OCI-LY7 (cell line): ENCODE measurements around the gene CDH12. TPM values are rescaled to one million over a fixed set of nuclear protein-coding genes. Genes with fewer than 3 reads are reported as not detected.

Experiments
- BruUV-seq: library from RNA; stranded (reverse); fragments of 400-500 nt; replicated peaks from 2 replicates; lab custom pipeline; 2021; lab: Mats Ljungman, UMichigan
- CTCF ChIA-PET: fragments of 300-600 bp; sonication (Branson Sonifier 250); formaldehyde crosslinking; loops from one replicate; lab custom pipeline; 2022; ENCODE audit warnings: antibody characterized with exemption; ENCODE audit not compliant: unreplicated experiment; lab: Charles Lee
- POLR2A ChIA-PET: fragments of 300-600 bp; sonication (Branson Sonifier 250); formaldehyde crosslinking; loops from one replicate; lab custom pipeline; 2022; ENCODE audit warnings: antibody characterized with exemption; lab: Charles Lee
- DNase-seq: peaks from one replicate; pipeline ENCODE4 v3.0.0-alpha.2; 2015; ENCODE audit warnings: low spot score
- H2AFZ ChIP-seq: fragments of 200-600 bp; sonication (generic), shearing (Covaris generic); 2 replicates; pipeline ENCODE4 v1.6.1; 2014; ENCODE audit warnings: mild to moderate bottlenecking, antibody characterized with exemption, low read length, moderate library complexity
- H3K27ac ChIP-seq: fragments of 200-600 bp; sonication (generic); 2 replicates; pipeline ENCODE4 v1.5.1; 2014; ENCODE audit warnings: mixed run types, low read depth, mild to moderate bottlenecking, moderate library complexity, low read length, inconsistent platforms; ENCODE audit not compliant: poor library complexity, severe bottlenecking
- H3K36me3 ChIP-seq: fragments of 200-600 bp; sonication (generic); 2 replicates; pipeline ENCODE4 v1.6.1; 2014; ENCODE audit warnings: mild to moderate bottlenecking, antibody characterized with exemption, low read length, moderate library complexity, mixed read lengths; ENCODE audit not compliant: insufficient read depth
- H3K4me1 ChIP-seq: fragments of 200-600 bp; sonication (generic); 2 replicates; pipeline ENCODE4 v1.5.1; 2014; ENCODE audit warnings: mild to moderate bottlenecking, low read length; ENCODE audit not compliant: insufficient read depth, poor library complexity, severe bottlenecking
- H3K4me2 ChIP-seq: fragments of 200-600 bp; sonication (generic); 2 replicates; pipeline ENCODE4 v1.6.1; 2014; ENCODE audit warnings: mild to moderate bottlenecking, low read length
- H3K4me3 ChIP-seq: fragments of 200-600 bp; sonication (generic); 2 replicates; pipeline ENCODE4 v1.5.1; 2014; ENCODE audit warnings: mild to moderate bottlenecking, low read depth, low read length; ENCODE audit not compliant: poor library complexity, severe bottlenecking
- H3K79me2 ChIP-seq: fragments of 200-600 bp; sonication (generic); 2 replicates; pipeline ENCODE4 v1.6.1; 2016; ENCODE audit warnings: low read depth, mild to moderate bottlenecking, low read length, moderate library complexity, mixed read lengths; ENCODE audit not compliant: insufficient read depth
- H3K9me2 ChIP-seq: fragments of 200-600 bp; sonication (generic); 2 replicates; pipeline ENCODE4 v1.6.1; 2016; ENCODE audit warnings: mild to moderate bottlenecking, low read length, mixed read lengths; ENCODE audit not compliant: insufficient read depth
- H3K9me3 ChIP-seq: fragments of 200-600 bp; sonication (generic); 2 replicates; pipeline ENCODE4 v1.6.1; 2014; ENCODE audit warnings: mild to moderate bottlenecking, mixed run types, low read length, mixed read lengths
- H4K20me1 ChIP-seq: fragments of 200-600 bp; sonication (generic); 2 replicates; pipeline ENCODE4 v1.6.1; 2014; ENCODE audit warnings: mild to moderate bottlenecking, antibody characterized with exemption, low read length, moderate library complexity, mixed read lengths; ENCODE audit not compliant: insufficient read depth
- EZH2phosphoT487 ChIP-seq: fragments of 200-600 bp; sonication (generic); IDR thresholded peaks from 2 replicates; pipeline ENCODE4 v1.6.1; 2018; ENCODE audit warnings: low read depth, borderline replicate concordance, mild to moderate bottlenecking, mixed run types, antibody characterized with exemption, low read length, moderate library complexity, mixed read lengths
- intact Hi-C: fragments of 100-400 bp; cut with micrococcal nuclease; formaldehyde crosslinking; loops from one replicate; pipeline ENCODE4 v1.10.0; 2022; ENCODE audit not compliant: unreplicated experiment
- total RNA-seq, 2 experiments: library from RNA; depleted of rRNA in 1 of 2; stranded (reverse); fragments of >200 nt in 1 of 2; shearing (Covaris generic) in 1 of 2; gene quantifications; 2 replicates each; pipeline ENCODE4 v1.2.3, GENCODE V29; 2014 to 2022
- TF ChIP-seq, protein P1 (sequence below): fragments of 200-600 bp; sonication (generic); conservative IDR thresholded peaks from 2 replicates; pipeline ENCODE4 v1.5.1; 2014; ENCODE audit warnings: mild to moderate bottlenecking, antibody characterized with exemption, low read length, moderate library complexity, mixed read lengths

The CDH12 gene
- total RNA-seq, 2 experiments from 2014 or later = not detected

DNA sequence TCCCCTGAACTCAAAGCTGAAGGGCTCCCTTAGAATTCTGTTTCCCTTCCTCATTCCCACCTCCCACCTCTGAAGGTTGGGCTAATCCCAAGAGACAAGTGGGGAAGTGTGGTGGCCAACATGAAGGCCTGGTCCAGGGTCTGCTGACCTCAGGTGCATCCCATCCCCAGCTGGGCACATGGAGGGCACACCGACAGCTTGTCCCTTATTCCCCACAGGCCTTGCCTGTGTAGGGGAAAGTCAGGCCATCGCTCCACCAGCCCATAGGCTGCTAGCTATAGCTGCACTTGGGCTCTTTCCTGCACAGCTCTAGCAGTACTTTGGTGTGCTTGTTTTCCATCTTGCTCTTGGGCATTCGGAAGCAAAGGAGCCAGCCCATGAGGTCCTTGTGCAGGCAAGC lies 247.7 kb downstream of the CDH12 start:
- no peaks in the 10 kb centered on the region for H3K36me3 ChIP-seq
- H3K4me1 ChIP-seq = no peaks in the 10 kb centered on the region
- TF ChIP-seq EZH2phosphoT487 = no peak
- TF ChIP-seq, protein P1, sequence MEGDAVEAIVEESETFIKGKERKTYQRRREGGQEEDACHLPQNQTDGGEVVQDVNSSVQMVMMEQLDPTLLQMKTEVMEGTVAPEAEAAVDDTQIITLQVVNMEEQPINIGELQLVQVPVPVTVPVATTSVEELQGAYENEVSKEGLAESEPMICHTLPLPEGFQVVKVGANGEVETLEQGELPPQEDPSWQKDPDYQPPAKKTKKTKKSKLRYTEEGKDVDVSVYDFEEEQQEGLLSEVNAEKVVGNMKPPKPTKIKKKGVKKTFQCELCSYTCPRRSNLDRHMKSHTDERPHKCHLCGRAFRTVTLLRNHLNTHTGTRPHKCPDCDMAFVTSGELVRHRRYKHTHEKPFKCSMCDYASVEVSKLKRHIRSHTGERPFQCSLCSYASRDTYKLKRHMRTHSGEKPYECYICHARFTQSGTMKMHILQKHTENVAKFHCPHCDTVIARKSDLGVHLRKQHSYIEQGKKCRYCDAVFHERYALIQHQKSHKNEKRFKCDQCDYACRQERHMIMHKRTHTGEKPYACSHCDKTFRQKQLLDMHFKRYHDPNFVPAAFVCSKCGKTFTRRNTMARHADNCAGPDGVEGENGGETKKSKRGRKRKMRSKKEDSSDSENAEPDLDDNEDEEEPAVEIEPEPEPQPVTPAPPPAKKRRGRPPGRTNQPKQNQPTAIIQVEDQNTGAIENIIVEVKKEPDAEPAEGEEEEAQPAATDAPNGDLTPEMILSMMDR = no peak
- H3K9me3 ChIP-seq = no peaks in the 10 kb centered on the region
- no peak for DNase-seq
- CTCF ChIA-PET = no interaction called here
- no peak overlapping the region for H2AFZ ChIP-seq
- no peak overlapping the region for H3K27ac ChIP-seq
- no peak overlapping the region for H3K4me2 ChIP-seq
- BruUV-seq = no TSS peak
- POLR2A ChIA-PET = no interaction called here
- no peaks in the 10 kb centered on the region for H3K9me2 ChIP-seq
- no peaks in the 10 kb centered on the region for H3K79me2 ChIP-seq
- H3K4me3 ChIP-seq = no peak overlapping the region
- H4K20me1 ChIP-seq = no peaks in the 10 kb centered on the region
- intact Hi-C loops = no loop called here

DNA sequence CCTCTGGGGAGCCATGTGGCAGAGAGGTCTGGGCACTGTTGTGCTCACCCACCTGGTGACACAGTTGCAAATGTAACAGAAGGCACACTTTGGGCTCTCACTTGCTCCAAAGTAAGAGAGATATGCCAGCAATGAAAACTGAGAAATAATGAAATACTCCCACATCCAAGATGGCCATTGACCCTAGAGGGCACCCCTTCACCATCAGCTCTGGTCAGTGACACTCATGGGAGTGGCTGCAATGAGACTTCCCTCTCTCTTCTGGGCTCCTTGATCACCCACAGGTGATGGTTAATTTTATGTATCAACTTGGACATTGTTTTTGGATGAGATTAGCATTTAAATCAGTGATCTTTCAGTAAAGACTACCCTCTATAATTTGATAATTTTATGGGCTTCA lies 248.4 kb downstream of the CDH12 start:
- Histone ChIP-seq H3K27ac (no peak overlapping the region), H3K4me1 (no peaks in the 10 kb centered on the region), H4K20me1 (no peaks in the 10 kb centered on the region), H3K9me3 (no peaks in the 10 kb centered on the region), H3K4me3 (no peak overlapping the region), H3K9me2 (no peaks in the 10 kb centered on the region), H2AFZ (no peak overlapping the region), H3K36me3 (no peaks in the 10 kb centered on the region), H3K4me2 (no peak overlapping the region), H3K79me2 (no peaks in the 10 kb centered on the region)
- no TSS peak for BruUV-seq
- intact Hi-C loops = no loop called here
- no peak for DNase-seq
- POLR2A ChIA-PET = interaction anchor here (1.0 kb wide), 1 partner anchor 15 kb away, joined by 3 read pairs; no protein-coding TSS in a partner anchor
- TF ChIP-seq EZH2phosphoT487 = no peak
- TF ChIP-seq, protein P1 = no peak
- CTCF ChIA-PET = no interaction called here

DNA sequence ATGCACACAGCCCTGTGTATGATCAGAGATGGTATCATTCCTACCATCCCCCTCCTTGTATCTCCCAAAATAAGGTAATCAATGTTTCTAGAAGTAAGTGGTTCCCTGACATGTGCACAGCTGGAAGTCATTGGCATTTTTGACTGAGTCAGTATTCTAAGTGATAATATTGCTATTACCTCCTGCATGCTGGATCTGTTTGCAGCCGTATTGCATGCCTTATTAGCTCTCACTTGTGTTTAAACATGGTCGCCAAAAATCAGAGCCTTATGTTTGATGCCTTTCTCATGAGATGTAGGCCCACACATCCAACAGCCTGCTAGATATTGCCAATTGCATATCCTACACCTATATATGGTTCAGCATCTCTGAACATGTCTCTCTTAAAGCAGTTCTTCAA lies 254.3 kb downstream of the CDH12 start:
- H3K4me3 ChIP-seq = no peak overlapping the region
- POLR2A ChIA-PET = interaction anchor here (1.4 kb wide), 1 partner anchor 15 kb away, joined by 3 read pairs; no protein-coding TSS in a partner anchor

More for the DNA sequence above, 254.3 kb downstream of the CDH12 start:
- no TSS peak for BruUV-seq
- no peak overlapping the region for H2AFZ ChIP-seq
- no peaks in the 10 kb centered on the region for H3K4me1 ChIP-seq
- H3K9me3 ChIP-seq = no peaks in the 10 kb centered on the region
- no peaks in the 10 kb centered on the region for H3K36me3 ChIP-seq
- no peaks in the 10 kb centered on the region for H3K79me2 ChIP-seq
- no peak overlapping the region for H3K4me2 ChIP-seq
- H4K20me1 ChIP-seq = no peaks in the 10 kb centered on the region
- TF ChIP-seq EZH2phosphoT487 = no peak
- TF ChIP-seq, protein P1 = no peak
- intact Hi-C loops = no loop called here
- CTCF ChIA-PET = no interaction called here
- no peak for DNase-seq
- H3K27ac ChIP-seq = no peak overlapping the region
- H3K9me2 ChIP-seq = no peaks in the 10 kb centered on the region
